Right lung (tissue), 5 donors: ENCODE data around the gene FBN3. TPM values are rescaled to one million over a fixed set of nuclear protein-coding genes. Genes with fewer than 3 reads are reported as not detected.
"Not testable (repeated sequence)": the region's sequence is repeated elsewhere in the genome, so short reads cannot be mapped to it uniquely, and the experiment has no call there.

Experiments
- DNase-seq, 2 donors: peaks; one replicate each; pipeline ENCODE4 v3.0.0-alpha.2; 2013
- polyA plus RNA-seq, 5 donors: library from polyadenylated mRNA; unstranded; fragments of 120-200 nt; gene quantifications; one replicate each; pipeline versions ENCODE4 v1.2.1 to v1.2.3, GENCODE V29; 2013; ENCODE audit warnings: inconsistent platforms in 1 of 5, low replicate concordance in 1 of 5; ENCODE audit not compliant: insufficient read length in 5 of 5, insufficient read depth in 1 of 5

The FBN3 gene
- polyA plus RNA-seq, 5 donors = 52.4 to 74.3 (median 54.0) TPM

DNA sequence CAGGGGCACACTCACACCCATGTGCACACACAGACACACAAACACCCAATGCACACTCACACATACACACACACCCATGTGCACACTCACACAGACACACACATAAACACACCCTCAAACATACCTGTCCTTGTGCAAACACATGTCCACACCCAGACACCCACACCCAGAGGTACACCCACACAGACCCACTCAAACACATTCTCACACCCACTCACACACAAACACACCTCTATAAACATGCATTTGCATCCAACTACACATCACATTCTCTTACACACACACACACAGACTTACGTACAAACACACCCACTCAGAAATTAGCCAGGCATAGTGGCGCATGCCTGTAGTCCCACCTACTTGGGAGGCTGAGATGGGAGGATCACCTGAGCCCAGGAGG is 31.4 kb downstream of the FBN3 start:
- DNase-seq = no peak

DNA sequence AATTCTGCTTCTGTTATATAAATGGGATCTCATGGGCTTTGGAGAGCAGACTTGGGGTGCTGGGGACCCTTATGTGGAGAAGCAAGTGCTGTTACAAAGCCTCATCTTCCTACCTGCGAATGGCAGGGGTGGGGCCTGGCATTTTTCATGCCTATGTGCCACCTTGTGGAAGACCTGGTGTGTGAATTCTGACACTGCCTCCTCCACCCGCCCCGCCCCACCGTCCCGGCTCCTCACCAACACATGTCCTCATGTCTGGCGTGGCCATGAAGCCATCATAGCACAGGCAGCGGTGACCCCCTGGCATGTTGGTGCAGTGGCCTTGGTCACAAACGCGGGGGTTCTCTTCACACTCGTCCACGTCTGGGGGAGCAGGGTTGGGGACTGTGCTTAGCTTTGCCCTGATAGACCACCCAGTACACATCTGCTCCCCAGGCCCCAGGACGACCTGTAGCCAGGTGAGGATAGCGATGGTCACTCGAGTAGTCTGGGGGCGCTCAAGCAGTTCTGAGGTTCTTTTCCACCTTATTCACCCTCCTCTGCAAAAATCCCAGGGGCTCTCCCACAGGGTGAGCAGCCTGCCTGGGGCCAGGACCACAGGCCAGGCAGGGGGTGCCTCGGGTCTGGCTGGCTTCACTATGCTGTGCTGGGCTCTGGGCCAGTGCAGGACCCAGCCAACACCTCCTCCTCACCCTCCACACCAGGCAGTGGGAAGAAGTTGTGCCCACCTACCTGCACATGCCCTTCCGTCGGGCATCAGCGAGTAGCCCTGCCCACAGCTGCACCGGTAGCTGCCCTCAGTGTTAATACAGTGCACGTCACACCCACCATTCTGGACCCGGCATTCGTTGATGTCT is 32.7 kb downstream of the FBN3 start:
- DNase-seq = no peak

DNA sequence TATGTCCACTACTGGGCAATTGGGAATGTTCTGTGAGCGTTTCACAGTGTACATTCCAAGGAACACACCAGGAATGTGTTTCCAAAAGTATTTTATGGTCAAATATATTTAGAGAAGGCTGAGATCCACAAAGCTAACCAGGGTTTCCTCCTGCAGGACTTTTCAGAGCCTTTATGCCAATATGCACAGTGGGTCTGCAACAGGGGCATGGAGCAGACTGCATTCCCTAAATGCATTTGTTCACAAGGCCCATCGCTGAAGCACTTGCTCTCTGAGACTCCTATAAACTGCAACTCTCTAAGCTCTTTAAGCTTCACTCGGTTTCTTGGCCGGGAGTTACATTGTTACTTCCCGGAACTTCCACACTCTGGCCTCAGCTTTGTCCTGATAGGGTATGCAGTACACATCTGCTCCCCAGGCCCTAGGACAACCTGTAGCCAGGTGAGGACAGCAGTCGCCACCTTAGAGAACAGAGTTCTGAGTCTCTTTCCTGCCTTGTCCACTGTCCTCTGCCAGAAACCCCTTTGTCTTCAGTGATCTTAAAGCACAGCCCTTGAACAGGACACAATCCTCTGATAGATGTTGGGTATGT is 33.5 kb downstream of the FBN3 start:
- no peak for DNase-seq

DNA sequence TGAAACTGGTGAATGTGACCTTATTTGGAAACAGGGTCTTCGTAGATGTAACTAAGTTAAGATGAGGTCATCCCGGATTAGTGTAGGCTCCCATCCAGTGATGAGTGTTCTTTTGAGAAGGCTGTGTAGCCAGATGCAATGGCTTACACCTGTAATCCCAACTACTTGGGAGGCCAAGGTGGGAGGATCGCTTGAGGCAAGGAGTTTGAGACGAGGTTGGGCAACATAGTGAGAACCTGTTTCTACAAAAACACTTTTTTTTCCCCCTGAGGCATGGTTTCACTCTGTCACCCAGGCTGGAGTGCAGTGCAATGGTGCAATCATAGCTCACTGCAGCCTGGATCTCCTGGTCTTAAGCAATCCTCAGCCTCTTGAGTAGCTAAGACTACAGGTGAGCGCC is 36.4 kb downstream of the FBN3 start:
- DNase-seq = peak; percentile 21 to 29

DNA sequence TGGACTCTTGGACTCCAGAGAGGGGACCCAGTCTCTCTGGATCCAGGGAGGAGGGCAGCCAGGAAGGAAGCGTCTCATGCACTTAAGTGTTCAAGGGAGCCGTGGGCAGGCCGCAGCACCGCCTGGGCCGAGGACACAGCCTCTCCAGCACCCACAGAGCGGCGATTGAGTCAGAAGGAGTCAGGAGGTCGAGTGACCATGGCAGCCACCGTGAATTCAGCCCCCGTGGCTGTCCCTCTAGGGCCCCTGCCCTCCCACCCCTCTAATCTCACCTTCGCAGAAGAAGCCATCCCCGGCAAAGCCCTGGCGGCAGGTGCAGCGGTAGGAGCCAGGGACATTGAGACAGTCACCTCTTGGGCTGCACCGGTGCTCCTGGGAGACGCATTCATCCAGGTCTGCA is 38.0 kb downstream of the FBN3 start:
- no peak for DNase-seq

DNA sequence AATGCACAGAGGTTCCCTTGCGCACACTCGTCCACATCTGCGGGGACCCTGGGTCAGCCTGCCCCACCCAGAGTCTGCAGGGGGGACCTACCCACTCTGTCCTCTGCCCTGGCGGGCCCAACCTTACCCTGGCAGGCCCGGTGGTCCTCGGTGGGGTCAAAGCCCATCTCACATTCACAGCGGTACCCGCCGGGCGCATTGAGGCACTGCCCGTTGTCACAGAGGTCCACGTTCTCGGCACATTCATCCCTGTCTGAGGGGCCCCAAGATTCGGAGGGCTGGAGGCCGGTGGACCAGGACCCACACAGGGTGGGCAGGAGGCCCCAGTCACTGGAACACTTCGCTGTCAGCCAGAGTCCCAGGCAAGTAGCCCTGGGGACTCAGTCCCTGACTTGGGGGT is 38.5 kb downstream of the FBN3 start:
- DNase-seq = no peak

DNA sequence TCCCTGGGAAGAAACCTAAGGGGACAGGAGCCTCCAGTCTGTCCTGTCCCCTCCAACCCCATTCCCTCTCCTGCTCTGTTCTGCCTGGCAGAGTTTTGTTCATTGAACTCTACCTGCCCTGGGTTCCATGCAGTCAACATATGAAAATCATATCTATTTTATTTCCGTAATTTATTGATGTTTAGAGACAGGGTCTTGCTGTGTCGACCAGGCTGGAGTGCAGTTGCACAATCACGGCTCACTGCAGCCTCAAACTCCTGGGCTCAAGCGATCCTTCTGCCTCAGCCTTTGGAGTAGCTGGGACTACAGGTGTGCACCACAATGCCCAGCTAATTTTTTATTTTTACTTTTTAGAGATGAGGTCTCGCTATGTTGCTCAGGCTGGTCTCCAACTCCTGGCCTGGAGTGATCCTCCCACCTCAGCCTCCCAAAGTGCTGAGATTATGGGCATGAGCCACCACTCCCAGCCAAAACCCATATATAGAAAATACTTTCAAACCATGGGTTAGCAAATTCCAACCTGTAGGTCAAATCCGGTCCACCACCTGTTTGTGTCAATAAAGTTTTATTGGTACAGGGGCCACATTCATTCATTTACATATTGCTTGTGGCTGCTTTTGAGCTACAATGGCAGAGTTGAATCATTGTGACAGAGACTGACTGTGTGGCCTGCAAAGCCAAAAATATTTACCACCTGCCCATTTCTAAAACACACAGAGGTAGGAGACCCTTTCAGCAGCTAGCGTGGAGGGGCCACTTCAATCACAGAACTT is 39.3 kb downstream of the FBN3 start:
- DNase-seq = no peak

DNA sequence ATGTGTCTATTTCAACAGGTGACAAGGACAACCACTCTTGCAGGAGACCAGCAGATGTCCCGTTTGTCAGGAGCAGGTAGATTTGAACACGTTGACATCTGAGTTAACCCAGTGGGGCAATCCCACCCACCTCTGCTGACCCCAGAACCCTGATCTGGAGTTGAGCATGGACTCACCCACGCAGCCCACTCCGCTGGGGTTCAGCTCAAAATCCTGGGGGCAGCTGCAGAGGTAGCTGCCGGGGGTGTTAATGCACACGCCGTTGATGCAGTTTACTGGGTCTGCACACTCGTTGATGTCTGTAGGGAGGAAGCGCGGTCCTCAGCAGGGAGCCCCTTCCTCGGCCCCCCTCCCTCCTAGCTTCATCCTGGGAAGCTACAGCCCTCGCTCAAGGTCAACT is 39.9 kb downstream of the FBN3 start:
- no peak for DNase-seq

DNA sequence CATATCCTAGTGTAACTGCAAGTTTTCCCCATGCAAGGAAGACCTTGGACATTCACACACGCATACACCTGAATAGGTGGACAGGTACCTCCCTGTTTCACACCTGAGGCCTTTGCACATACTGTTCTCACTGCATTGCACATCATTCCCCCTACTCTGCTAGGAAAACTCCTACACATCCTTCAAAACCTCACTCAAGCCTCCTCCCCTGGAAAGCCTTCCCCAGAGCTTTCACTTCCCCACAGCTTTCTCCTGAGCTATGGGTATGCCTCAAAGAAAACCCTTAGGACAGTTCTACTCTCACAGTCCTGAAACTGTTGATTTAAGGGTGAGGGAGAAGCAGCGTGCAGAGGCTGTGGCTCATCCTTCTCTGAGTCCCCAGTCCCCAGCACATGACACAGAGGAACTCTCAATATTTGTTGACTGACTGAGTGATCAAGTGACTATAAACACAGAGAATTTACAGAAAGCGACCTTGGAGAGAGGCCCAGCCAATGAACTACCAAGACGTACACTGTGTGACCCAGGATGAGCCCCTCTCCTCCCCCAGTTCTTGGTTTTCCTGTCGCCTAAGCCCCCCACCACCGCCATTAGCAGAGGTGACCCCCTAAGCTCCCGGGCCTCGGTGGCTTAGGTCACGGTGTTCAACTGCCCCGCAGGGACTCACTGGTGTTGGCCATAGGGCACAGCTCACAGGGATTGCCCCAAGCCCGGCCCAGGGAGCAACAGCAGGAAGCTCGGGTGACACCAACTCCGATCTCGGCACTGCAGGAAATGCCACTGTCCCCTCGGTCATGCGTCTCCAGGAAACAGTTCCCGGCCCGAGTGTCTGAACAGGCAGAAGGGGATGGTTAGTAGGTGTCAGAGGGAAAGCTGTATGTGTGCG is 40.6 kb downstream of the FBN3 start:
- no peak for DNase-seq

DNA sequence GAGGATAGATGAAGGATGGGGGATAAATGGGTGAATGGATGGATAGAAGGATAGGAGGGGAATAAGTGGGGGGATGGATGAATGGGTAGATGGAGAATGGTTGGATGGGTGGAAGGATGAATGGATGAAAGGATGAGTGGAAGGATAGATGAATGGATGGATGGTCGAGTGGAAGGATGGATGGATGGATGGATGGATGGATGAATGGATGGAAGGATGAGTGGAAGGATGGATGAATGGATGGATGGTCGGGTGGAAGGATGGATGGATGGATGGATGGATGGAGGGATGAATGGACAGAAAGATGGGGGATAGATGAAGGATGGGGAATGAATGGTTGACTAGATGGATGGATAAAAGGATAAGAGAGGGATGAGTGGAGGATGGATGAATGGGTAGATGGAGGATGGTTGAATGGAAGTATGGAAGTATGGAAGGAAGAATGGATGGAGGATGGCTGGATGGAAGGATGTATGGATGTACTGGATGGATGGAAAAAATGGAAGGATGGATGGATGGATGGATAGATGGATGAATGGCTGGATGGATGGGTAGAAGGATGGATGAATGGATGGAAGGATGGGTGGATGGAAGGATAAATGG is 42.0 kb downstream of the FBN3 start:
- DNase-seq = no peak

DNA sequence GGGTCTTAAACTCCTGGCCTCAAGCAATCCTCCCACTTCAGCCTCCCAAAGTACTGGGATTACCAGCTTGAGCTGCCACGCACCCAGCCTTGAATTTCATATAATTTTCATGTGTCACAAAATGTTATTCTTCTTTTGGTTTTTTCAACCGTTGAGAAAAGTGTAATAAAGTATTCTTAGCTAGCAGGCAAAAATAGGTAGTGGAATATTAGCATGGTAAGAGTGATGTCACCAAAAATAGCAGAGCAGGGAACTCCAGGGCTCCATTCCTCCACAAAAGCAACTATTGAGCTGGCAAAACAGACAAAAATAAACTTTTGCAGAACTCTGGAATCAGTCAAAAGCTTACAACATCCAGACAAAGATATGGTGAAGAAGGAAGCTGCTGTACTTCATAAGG is 43.9 kb downstream of the FBN3 start:
- DNase-seq = no peak

DNA sequence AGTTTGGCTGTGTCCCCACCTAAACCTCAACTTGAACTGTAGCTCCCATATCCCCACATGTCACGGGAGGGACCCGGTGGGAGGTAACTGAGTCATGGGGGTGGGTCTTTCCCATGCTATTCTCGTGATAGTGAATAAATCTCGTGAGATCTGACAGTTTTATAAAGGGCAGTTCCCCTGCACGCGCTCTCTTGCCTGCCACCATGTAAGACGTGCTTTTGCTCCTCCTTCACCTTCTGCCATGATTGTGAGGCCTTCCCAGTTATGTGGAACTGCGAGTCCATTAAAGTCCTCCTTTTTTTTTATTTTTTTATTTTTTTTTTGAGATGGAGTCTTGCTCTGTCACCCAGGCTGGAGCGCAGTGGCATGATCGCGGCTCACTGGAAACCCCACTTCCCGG is 47.5 kb downstream of the FBN3 start:
- not testable (repeated sequence) for DNase-seq

DNA sequence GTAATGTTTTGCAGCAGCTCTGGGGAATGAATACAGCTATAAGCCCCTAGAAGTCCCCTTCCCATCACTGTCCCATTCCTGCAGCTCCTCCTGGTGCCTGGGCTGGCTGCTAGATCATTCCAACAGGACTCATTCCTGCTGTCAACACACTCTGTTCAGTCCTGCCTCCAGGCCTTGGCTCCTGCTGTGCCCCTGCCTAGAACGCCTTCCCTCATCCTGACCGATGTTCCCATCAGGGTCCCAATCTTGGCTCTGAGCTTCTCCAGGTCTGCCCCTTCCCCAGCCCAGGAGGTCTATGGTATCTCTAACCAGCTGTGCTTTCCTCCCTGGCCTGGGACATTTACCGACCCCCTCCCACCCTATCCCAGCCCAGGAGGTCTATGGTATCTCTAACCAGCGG is 48.1 kb downstream of the FBN3 start:
- no peak for DNase-seq

DNA sequence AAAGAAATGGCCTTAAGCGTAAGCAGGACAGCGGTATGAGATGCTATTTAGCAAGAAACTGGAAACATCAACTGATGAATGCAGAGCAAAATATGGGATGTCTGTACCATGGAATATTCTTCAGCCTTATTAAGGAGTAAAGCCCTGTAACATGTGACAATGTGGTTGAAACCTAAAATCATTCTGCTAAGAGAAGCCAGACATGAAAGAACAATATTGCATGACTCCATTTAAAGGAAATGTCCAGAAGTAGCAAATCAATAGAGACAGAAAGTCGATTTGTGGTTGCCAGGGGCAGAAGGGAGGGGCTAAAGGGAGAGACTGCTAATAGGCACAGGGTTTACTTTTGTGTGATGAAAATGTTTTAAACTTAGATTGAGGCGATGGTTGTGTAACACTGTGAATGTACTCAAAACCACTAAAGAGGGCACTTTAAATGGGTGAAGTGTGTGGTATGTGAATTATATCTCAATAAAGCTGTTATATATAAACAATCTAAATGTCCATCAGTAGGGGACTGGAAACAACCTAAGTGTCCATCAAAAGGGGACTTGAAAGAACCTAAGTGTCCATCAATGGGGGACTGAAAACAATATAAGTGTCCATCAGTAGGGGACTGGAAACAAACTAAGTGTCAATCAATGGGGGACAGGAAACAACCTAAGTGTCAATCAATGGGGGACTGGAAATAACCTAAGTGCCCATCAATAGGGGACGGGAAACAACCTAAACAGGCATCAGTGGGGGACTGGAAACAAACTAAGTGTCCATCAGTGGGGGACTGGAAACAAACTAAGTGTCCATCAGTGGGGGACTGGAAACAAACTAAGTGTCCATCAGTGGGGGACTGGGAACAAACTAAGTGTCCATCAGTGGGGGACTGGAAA is 51.5 kb downstream of the FBN3 start:
- no peak for DNase-seq

DNA sequence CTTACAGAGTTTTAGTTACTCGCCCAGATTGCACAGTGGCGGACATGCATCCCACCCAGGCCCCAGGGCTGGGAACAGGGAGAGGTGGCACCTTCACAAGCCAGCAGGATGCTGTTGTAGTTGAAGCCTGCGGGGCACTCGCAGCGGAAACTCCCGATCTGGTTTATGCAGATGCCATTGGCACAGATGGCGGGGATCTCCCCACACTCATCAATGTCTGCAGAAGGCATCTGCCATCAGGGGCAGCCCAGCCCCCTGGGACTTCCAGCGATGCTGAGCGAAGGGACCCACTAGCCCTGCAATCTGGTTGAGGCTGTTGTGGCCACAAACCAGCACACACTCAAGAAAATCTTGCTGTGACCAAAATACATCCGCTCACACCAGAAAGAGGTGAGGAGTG is 52.2 kb downstream of the FBN3 start:
- no peak for DNase-seq

DNA sequence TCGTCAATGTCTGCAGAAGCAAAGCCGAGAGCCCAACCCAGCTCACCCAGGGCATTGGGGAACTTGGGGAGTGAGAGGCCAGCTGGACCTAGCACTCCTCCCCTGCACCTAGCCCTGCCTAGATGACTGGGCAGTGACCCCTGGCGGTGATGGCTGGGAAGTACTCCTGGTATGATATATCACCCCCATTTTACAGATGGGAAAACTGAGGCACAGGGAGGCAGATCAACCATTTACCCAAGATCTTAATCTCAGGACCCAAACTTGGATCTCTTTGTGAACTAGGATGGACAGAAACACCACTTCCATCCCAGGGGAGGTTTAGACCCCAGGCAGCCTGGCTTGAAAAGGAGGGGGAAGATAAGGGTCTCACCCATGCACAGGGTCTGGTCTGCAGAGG is 53.3 kb downstream of the FBN3 start:
- no peak for DNase-seq

DNA sequence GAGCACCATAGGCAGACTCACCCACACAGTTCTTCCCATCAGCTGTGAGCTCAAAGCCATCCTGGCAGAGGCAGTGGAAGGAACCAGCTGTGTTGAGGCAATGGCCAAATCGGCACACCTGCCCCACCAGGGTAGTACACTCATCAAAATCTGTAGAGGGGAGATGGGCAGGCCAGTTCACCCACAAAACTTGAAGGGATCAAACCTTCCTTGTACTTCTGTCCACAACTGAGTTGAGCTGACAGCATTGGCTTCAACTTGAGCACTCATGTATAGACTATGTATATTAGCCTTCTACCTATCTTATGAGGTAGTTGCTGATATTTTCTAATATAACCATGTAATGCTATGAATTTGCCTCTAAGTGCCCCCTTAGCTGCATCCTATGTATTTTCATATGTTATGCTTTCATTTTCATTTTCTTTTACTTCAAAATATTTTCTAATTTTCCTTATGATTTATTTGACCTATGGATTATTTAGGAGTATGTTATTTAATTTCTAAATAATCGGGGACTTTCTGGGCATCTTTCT is 54.0 kb downstream of the FBN3 start:
- no peak for DNase-seq

DNA sequence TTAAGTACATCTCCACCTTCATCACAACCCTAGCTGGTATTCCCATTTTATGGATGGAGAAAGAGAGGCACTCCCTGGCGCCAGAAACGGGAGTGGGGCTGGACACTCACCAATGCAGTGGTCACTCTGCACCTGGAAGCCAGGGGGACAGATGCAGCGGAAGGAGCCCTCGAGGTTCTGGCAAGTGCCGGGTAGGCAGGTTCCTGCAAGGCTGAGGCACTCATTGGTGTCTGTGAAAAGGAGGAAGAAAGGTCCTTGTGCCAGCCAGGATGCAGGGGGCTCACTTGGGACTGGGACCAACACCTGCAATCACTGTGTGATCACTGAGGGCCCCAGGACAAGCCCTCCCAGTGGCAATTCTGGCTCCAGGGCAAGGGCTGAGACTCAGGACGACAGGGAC is 55.1 kb downstream of the FBN3 start:
- DNase-seq = no peak

DNA sequence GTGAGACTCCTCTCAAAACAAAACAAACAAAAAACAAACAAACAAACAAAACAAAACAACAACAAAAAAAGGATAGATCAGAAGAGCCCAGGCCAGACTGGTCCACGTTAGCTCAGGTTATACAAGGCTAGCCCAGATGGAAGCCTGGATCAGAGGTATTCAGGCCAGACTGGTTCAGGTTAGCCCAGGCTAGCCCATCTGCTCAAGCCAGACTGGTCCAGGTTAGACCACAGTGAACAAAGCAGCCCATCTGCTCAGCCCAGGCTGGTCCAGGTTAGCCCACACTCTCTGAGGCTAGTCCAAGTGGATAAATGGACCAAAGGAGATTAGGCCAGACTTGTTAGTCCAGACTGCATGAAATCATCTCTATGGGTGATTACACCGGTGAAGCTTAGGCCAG is 55.7 kb downstream of the FBN3 start:
- no peak for DNase-seq

DNA sequence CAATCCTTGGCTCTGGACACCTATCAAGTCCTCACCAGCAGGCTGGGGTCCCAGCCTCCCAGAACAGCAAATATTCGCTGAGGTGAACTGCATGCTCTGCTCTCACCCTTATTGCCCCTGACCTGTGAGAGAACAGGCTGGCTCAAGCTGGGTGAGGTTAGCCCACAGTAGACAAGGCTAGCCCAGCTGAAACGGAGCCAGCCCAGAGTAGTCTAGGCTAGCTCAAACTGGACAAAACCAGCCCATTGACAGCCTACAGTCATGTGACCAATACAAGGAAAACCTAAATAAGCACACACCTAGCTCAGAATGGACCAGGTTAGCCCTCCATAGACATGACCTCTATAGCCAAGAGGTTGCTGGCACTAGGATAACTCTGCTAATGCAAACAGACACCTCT is 58.4 kb downstream of the FBN3 start:
- DNase-seq = no peak
